Measurements from ENCODE around the gene PAGE4.

Gene PAGE4

DNA sequence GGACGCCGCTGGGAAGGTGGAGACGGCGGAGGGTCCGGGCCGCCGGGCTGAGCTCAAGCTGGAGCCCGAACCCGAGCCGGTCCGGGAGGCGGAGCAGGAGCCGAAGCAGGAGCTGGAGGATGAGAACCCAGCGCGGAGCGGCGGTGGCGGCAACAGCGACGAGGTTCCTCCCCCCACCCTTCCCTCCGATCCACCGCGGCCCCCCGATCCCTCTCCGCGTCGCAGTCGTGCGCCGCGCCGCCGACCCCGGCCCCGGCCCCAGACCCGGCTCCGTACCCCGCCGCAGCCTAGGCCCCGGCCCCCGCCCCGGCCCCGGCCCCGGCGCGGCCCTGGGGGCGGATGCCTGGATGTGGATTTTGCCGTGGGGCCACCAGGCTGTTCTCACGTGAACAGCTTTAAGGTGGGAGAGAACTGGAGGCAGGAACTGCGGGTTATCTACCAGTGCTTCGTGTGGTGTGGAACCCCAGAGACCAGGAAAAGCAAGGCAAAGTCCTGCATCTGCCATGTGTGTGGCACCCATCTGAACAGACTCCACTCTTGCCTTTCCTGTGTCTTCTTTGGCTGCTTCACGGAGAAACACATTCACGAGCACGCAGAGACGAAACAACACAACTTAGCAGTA lies 50.7 kb downstream of the PAGE4 start:
- TF ChIP-seq, protein P1, sequence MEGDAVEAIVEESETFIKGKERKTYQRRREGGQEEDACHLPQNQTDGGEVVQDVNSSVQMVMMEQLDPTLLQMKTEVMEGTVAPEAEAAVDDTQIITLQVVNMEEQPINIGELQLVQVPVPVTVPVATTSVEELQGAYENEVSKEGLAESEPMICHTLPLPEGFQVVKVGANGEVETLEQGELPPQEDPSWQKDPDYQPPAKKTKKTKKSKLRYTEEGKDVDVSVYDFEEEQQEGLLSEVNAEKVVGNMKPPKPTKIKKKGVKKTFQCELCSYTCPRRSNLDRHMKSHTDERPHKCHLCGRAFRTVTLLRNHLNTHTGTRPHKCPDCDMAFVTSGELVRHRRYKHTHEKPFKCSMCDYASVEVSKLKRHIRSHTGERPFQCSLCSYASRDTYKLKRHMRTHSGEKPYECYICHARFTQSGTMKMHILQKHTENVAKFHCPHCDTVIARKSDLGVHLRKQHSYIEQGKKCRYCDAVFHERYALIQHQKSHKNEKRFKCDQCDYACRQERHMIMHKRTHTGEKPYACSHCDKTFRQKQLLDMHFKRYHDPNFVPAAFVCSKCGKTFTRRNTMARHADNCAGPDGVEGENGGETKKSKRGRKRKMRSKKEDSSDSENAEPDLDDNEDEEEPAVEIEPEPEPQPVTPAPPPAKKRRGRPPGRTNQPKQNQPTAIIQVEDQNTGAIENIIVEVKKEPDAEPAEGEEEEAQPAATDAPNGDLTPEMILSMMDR (conservative IDR thresholded peaks at IDR 0.05; ENCODE audit: low read length): no peak
- no peak for DNase-seq (ENCODE audit: low read depth)
- H3K4me3 ChIP-seq (ENCODE audit: low read length): peak overlapping the region; percentile 63

DNA sequence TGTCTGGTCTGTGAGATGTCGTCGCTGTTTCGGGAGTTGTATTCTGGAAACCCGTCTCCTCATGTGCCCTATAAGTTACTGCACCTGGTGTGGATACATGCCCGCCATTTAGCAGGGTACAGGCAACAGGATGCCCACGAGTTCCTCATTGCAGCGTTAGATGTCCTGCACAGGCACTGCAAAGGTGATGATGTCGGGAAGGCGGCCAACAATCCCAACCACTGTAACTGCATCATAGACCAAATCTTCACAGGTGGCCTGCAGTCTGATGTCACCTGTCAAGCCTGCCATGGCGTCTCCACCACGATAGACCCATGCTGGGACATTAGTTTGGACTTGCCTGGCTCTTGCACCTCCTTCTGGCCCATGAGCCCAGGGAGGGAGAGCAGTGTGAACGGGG lies 51.6 kb downstream of the PAGE4 start:
- TF ChIP-seq, protein P1 (conservative IDR thresholded peaks at IDR 0.05; ENCODE audit: low read length): no peak
- no peak for DNase-seq (ENCODE audit: low read depth)
- H3K4me3 ChIP-seq (ENCODE audit: low read length): no peak overlapping the region

Measured in AG10803 (cell line).